ENCODE results near the gene MAPK9. TPM values are rescaled to one million over a fixed set of nuclear protein-coding genes. Genes with fewer than 3 reads are reported as not detected.

Gene MAPK9
- total and polyA plus RNA-seq, 12 donors, result 11.9 to 66.6 (median 34.9) TPM

DNA sequence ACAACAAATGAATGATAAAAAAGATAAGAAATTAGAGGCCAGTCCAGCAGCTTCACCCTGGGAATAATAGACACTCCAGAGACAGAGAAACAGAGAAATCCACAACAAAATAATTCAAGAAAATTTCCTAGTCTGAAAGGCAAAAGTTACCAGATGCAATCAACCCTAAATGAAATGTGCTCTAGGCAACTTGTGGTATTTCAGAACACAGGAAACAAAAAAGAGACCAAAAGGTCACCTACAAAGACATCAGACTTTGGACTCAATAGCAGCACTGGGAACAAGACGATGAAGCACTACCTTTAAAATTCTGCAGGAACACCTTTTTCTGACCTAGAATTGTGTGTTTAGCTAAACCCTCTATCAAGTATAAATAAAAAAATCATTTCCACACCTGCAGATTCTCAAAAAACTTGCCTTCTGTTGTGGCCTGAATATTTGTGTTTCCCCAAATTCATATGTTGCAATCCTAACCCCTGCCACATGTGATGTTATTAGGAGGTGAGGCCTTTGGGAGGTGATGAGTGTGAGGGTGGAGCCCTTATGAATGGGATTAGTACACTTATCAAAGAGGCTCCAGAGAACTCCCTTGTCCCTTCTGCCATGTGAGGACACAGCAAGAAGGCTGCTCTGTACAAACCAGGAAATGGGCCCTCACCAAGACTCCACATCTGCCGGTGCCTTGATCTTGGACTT is 5.9 kb upstream of the MAPK9 start:
- DNase-seq, result no peak
- intact Hi-C loops (cut with DNase I), result loop anchor here (10.0 kb wide), 2 partner anchors 167 to 307 kb away; no protein-coding TSS in a partner anchor
- H3K27ac ChIP-seq, result no peak overlapping the region
- H3K4me1 ChIP-seq (replicated peaks in 1 of 2), result peaks cover 7 to 8% of the 10 kb centered on the region in 2 donors
- H3K4me3 ChIP-seq, result no peak overlapping the region
- H3K36me3 ChIP-seq (replicated peaks in 1 of 2), result no peaks in the 10 kb centered on the region
- H3K27me3 ChIP-seq, result no peaks in the 10 kb centered on the region
- H3K9me3 ChIP-seq (replicated peaks in 1 of 3), result no peaks in the 10 kb centered on the region
- 78 to 95% (median 91%) methylated on average over 2 of the region's 2 CpGs for WGBS, 4 donors
- TF ChIP-seq POLR2A (IDR thresholded peaks at IDR 0.05) (no peak), CTCF (IDR thresholded peaks at IDR 0.05) (no peak)

DNA sequence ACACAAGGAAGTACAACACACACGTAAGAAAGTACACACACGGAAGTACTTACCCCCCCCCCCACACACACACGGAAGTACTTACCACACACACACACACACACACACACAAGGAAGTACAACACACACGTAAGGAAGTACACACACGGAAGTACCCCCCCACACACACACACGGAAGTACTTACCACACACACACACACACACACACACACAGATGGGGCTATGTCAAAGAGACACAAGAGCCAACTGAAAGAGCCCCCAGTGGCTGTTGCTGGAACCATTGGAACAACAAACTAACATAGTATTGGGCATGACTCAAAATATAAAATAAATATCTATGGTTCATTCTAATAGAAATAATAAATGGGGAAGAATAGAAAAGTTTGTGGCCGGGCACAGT is 4.9 kb upstream of the MAPK9 start:
- 53 to 80% (median 71%) methylated on average over 2 to 7 of the region's 7 CpGs for WGBS, 4 donors
- TF ChIP-seq POLR2A (IDR thresholded peaks at IDR 0.05) (no peak), CTCF (IDR thresholded peaks at IDR 0.05) (no peak)
- no peak for DNase-seq
- no peaks in the 10 kb centered on the region for H3K36me3 ChIP-seq (replicated peaks in 1 of 2)
- no peak overlapping the region for H3K27ac ChIP-seq
- H3K4me3 ChIP-seq, result no peak overlapping the region
- no peaks in the 10 kb centered on the region for H3K27me3 ChIP-seq
- no peaks in the 10 kb centered on the region for H3K9me3 ChIP-seq (replicated peaks in 1 of 3)
- H3K4me1 ChIP-seq (replicated peaks in 1 of 2), result peaks cover 8 to 10% of the 10 kb centered on the region in 2 donors
- intact Hi-C loops (cut with DNase I), result loop anchor here (10.0 kb wide), 2 partner anchors 168 to 308 kb away; no protein-coding TSS in a partner anchor

DNA sequence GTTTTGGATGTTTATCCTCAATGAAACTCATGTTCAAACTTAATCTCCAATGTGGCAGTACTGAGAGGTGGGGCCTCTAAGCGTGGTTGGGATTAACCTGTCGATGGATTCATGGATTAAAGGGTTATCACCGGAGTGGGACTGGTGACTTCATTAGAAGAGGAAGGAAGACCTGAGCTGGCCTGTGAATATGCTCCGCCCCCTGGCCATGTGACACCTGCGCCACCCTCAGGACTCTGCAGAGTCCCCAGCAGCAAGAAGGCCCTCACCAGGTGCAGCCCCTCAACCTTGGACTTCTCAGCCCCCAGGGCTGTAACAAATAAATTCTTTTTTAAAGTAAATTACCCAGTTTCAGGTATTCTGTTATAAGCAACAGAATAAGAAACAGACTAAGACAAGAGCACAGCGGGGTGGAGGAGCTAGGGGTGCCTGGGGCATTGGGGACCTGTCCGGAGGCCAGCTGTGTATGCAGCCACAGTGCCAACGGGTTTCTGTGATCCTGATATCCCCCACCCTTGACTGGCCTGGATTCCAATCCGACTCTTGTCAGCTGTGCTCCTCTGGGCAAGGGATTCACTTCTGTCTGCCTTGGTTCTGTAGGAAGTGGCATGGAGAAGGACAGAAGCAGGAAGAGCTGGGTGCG is 3.2 kb upstream of the MAPK9 start:
- no peak overlapping the region for H3K27ac ChIP-seq
- peaks cover 17 to 20% of the 10 kb centered on the region in 2 donors for H3K4me1 ChIP-seq (replicated peaks in 1 of 2)
- no peaks in the 10 kb centered on the region for H3K9me3 ChIP-seq (replicated peaks in 1 of 3)
- WGBS, 4 donors, result 88 to 97% (median 92%) methylated on average over 10 of the region's 10 CpGs
- TF ChIP-seq POLR2A (IDR thresholded peaks at IDR 0.05), result no peak
- TF ChIP-seq CTCF (IDR thresholded peaks at IDR 0.05), result no peak
- H3K27me3 ChIP-seq, result no peaks in the 10 kb centered on the region
- DNase-seq, result no peak
- intact Hi-C loops (cut with DNase I), result loop anchor here (10.0 kb wide), 2 partner anchors 170 to 310 kb away; no protein-coding TSS in a partner anchor
- no peak overlapping the region for H3K4me3 ChIP-seq
- H3K36me3 ChIP-seq (replicated peaks in 1 of 2), result no peaks in the 10 kb centered on the region

- Histone ChIP-seq H3K4me3 (no peak overlapping the region), H3K27ac (no peak overlapping the region), H3K4me1 (replicated peaks in 1 of 2) (peaks cover 20 to 27% of the 10 kb centered on the region in 2 donors), H3K27me3 (no peaks in the 10 kb centered on the region), H3K36me3 (replicated peaks in 1 of 2) (no peaks in the 10 kb centered on the region), H3K9me3 (replicated peaks in 1 of 3) (no peaks in the 10 kb centered on the region)
- no peak for TF ChIP-seq CTCF (IDR thresholded peaks at IDR 0.05)
- no peak for TF ChIP-seq POLR2A (IDR thresholded peaks at IDR 0.05)
- WGBS, 4 donors, result 72 to 85% (median 82%) methylated on average over 5 to 7 of the region's 7 CpGs
- DNase-seq, result no peak
- intact Hi-C loops (cut with DNase I), result loop anchor here (10.0 kb wide), 2 partner anchors 170 to 310 kb away; no protein-coding TSS in a partner anchor
These were observed 2.5 kb upstream of the MAPK9 start for GRCh38 chr5:180294411-180294810.

Measured in adrenal gland (tissue), 12 donors.